HG03457 (cell line): Measurements from ENCODE around the gene MTREX.

ENCODE experiments used
- ATAC-seq: cut with Tn5 transposase; IDR thresholded peaks from one replicate; pipeline ENCODE4 v1.9.1; 2021; ENCODE audit warnings: moderate number of reproducible peaks; ENCODE audit not compliant: unreplicated experiment

Gene MTREX

DNA sequence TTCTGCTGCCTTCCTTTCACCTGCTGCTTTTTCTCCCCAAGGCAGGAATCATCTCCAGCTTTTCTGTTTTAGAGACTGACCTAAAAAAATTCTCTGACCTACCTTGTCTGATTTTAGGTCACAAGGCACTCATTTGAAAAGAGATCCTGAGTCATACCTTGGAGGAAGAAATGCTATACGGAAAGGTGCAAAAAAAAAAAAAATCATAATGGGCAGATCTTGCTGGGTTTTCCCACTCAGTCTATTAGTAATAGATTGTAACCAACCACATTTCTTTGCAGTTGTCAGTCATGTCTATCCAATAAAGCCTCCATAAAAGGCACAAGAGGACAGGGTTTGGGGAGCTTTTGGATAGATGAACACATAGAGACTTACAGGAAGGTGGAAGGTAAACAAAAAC, 70.0 kb downstream of the MTREX start:
- ATAC-seq = no peak

DNA sequence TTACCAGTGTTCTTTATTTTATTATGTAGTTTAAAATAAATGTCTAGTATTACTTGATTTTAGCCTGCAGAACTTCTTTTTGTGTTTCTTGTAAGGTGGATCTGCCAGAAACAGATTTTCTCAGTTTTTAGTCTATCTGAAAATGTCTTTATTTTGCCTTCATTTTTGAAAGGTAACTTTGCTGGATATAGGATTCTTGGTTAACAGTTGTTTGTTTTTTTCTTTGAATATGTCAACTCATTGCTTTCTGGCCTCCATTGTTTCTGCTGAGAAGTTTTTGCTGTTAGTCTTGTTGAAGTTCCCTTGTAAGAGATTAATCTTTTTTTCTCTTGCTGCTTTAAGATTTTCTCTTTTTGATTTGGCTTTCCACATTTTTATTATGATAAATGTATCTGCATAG, 75.5 kb downstream of the MTREX start:
- ATAC-seq = no peak

DNA sequence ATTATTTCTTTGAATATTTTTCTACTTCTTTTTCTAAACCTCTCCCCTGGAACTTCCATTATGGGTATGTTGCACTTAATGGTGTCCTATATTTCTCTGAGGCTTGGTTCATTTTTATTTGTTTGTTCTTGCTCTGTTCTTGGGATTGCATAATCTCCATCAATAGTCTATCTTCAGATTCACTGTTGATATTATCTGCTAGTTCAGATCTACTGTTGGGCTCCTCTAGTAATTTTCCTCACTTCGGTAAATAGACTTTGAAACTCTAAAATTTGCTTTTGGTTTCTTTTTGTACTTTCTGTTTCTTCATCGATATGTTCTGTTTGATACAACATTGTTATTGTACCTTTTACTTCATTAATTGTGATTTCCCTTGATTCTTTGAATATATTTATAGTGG, 76.3 kb downstream of the MTREX start:
- no peak for ATAC-seq

DNA sequence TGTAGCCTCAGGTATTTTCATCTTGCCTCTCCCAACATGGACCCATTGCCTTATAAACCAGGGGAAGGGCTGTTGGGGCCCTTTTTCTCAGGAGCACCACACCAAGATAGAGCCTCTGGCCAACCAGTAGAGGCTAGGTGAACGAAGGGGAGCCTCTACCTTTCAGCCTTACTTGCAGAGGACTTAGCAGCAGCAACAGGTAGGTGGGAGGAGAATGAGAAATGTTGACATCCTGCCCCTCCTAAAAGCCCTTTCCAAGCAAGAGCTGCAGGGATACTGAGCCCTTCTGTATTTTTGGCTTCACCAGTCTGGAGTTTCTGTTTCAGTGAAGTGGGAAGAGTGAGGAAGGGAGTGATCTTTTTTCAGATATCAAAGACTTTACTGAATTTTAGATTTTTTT, 77.4 kb downstream of the MTREX start:
- no peak for ATAC-seq

DNA sequence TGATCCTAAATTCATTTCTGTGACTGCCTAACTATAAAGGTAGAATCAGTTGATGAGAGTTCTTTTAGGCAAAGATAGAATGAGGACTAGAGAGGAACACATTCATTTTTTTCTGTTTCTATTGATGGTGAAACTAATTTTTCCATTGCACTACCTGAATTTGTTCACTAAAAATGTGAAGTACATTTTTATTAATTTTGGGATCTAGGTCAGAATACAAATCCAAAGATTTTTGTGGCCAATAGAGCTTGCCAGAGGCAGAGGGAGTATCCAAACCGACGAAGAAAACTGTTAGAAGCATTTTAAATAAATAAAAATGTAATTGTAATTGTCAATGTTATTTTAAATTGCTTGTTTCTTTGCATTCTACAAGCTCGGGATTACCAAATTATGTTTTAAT, 78.1 kb downstream of the MTREX start:
- no peak for ATAC-seq

DNA sequence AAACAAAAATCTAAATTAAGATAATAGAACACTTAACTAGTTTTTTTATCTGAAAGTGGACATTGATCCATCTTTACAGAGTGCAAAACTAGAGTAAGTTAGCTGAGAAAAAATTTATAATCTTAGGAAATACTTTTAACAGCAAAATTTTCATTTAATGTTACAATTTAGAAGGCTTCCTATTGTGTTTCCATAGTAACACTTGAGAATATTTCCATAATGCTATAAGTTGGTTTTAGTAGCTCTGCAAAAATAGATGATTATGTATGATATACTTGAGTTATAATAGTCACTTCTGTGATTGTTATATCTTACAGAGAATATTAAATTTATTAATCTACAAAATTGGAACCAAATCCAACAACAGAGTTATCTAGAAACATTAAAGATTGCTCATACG, 78.6 kb downstream of the MTREX start:
- no peak for ATAC-seq

DNA sequence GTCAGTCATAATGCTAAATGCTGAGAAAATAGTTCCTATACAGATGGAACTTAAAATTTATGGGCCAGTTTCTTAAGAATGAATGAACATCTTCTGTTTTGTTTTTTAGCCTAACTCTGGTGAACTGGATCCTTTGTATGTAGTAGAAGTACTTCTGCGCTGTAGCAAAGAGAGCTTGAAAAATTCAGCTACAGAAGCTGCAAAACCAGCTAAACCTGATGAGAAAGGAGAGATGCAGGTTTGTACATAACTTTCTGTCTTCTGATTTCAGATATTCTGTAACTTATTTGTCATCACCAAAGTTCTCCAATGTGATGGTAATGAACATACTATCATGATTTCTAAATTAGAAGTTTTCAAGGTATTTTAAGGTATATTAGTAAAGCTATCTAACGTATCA, 80.1 kb downstream of the MTREX start:
- no peak for ATAC-seq

DNA sequence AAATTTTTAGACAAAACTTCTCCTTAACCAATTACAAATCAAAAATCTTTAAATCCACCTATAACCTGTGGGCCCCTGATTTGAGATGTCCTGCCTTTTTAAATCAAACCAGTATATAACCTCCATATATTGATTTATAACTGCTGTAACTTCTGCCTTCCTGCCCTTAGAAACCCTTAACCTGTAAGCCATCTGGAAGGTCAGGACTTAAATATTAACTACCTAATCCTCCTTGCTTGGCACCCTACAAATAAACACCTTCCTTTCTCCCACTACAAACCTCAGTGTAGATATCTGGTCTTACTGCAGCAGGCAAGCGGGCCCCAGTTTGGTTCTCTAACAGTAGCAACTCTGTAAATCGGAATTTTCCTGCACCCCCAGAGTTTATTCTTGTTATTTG, 83.9 kb downstream of the MTREX start:
- no peak for ATAC-seq

DNA sequence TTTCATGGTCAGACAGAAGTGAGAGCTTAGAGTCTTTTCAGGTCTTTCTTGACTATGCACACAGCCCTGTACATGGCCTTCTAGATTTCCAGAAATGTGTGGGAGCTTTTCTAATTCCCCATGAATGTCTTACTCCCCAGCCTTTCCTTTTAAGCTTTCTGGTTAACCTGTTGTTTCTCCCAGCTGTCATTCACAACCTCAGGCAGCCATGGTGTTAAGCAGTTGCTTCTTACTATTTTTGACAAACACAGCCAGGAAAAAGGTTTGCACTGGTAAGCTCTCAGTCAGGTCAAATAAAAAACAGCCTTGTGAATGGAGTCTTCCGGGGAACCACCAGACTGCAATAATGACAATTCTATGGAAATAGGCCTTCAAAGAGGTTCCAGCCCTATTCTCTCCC, 84.9 kb downstream of the MTREX start:
- ATAC-seq = no peak

DNA sequence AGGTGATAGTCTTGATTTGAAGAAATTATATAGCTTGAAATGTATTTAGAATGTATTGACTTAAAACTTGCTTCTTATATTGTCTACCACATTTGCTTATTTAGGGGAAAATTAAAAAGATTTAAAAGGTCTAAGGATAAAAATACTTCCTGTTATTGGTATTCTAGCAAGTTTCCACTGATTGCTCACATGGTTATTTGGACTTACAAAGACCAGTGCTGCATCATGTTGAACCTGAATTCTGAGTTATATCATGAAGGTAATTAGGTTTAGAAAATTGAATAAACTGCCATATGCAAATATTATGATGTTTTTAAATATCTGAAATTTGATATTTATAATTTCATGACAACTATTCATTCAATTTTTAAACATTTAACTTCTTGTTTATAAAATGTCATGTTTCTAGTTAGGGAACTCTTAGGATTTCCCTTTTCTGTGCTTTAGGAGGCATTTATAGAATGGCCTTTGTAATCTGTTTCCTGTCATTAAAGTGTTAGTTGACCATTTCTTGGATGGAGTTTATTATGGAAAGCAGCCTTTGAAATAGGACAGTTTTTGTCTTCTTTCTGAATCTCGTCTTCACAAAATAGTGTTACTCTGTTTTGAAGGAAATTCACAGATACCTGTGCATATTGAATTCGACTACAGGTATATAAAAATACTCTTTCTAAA, 85.8 kb downstream of the MTREX start:
- no peak for ATAC-seq

DNA sequence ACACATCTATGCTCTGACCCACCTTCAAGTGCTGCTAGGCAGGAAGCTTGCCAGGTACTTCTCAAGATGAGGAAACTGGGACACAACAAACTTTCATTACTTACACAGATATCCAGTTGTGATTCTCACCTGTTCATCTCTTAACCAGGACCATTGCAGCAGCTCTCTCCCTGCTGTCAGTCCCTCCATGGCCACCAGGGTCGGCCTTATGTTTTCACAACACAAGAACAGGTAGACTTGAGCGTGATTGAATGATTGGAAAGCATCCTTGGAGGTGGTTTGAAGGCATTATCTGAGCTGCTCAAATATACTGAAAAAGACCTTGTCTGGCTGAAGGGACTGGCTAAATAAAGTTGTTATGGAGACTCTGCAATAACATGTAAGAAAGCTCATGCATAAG, 94.4 kb downstream of the MTREX start:
- no peak for ATAC-seq

DNA sequence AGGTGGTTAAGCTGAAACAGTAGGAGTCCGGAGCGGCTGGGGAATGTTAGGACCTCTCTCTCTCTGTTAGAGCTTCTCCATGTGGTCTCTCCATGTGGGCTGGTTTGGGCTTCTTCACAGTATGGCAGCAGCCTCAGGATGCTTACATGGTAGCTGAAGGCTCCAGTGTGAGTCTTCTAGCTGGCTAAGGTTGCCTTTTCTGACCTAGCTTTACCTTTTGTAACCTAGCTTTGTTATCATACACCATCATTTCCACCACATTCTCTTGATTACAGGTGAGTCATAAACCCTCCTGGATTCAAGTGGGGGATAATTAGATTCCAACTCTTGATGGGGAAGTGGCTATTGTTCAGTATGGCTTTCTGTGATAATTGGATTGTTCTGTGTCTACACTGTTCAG, 98.5 kb downstream of the MTREX start:
- no peak for ATAC-seq

DNA sequence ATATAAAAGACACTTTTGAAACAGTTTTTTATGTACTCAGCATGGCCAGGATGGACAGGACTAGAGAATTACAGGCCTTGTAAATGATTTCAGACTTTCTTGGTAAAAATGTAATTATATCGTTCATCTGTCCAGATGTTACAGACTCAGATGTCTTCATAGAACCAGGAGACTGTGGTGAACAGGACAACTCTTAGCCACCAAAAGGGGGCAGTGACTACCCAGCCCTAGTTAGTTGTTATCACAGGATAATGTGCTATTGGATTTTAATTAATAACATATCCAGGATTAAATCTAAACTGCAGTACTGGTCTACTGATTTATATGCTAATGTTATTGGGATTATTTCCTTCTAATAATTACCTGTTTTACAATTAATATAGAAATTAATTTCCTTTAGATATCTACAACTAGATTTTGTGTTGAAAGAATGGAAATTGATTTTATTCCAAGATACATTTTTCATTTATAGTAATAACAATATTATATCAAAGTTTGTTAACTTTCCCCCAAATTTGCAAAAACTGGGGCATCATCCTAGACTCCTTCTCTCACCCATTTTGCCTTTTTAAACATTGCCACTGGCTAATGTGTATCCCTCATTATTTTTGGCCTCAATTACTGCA, 99.4 kb downstream of the MTREX start:
- no peak for ATAC-seq

DNA sequence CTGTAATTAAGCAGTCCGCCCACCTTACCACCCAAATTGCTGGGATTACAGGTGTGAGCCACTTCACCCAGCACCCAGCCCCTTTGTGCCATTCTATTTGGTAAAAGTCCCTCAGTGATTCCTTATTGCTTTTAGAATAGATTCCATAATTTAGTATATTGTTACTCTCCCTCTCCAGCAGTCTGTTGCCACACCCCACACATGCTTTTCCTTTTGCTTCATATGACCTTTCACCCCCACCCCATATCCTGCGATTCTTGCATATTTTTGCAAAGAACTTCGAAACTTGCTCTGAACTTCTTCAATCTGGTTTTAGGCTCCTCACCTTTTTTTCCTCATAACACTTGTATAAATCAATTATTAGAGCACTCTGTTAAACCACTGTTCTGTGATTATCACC, 100.2 kb downstream of the MTREX start:
- no peak for ATAC-seq

DNA sequence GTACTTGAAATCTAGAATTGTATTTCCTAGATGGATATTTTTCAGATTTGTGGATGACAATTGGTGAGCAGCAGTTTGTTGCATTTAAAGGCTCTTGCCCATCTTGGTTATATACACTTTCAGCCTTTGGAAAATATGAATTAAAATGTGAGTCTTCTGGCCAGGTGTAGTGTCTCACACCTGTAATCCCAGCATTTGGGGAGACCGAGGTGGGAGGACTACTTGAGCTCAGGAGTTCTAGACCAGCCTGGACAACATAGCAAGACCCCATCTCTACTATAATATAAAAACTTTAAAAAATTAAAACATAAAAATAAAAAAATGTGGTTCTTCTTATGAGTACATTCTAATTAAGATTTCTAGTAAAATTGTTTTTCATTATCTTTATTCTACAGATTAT, 102.0 kb downstream of the MTREX start:
- ATAC-seq = no peak

DNA sequence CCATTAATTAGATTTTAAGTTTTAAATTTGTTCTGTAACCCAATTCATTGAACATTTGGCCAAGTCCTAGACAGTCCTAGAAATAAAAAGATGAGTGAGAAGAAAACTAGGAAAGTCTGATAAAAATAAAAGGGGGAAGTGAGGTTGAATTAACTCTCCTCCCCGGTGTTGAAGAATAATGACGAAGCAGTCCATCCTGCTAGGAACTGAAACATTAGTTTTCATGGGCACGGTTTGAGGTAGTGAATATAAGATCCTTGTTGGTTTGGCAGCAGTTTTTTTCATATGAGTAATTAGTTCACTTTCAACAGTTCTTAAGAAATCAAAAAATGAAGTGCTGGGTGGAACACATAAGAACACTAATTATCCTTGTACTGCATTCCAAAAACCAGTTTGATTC, 103.1 kb downstream of the MTREX start:
- no peak for ATAC-seq

DNA sequence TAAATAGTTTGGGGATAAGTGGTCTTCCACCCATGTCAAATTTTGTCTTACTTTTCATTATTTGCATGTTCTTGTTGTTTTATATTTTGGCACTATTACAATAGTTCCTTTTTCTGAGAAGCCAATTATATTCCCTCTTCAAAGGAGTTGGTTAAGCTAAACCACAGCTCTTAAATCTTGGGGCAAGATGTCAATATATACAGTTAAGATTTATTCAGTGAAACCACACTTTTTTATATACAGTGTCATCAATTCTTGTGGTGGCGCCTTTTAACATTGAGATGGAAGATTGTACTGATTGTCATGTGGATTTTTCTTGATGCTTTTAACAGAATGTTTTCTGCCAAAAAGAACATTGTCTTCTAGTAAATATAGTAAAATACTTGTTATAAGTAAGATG, 104.1 kb downstream of the MTREX start:
- no peak for ATAC-seq

DNA sequence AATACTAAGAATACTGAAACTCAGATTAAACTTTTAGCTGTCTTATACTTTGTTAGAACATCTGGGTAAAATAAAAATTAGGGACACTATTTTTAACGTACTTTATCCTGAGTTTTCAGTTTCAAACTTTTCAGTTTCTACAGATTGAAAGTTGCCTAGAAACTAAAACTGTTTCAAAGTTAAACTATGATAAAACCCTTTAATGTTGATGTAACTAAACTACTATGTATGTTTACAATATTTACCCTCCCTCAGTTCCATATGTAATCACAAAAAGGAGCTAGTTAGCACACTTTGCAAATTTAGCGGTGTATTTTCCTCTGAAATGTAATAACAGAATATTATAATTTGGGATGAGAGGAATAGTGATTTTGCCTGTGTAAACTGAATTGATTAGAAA, 105.9 kb downstream of the MTREX start:
- ATAC-seq = no peak

DNA sequence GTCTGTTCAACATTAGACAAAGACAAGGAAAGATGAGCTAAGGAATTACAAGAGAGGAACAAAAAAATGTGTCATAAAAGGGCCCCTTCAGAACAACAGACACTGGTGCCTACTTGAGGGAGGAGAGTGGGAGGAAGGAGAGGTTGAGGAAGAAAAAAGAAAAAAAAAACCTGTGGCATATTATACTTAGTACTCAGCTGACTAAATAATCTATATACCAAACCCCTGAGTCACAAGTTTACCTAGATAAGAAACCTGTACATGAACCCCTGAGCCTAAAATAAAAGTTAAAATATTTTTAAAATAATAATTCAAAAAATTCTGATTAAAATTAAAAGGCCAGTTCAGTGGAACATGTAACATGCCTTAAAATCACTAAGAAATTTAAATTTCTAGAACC, 107.3 kb downstream of the MTREX start:
- ATAC-seq = no peak

DNA sequence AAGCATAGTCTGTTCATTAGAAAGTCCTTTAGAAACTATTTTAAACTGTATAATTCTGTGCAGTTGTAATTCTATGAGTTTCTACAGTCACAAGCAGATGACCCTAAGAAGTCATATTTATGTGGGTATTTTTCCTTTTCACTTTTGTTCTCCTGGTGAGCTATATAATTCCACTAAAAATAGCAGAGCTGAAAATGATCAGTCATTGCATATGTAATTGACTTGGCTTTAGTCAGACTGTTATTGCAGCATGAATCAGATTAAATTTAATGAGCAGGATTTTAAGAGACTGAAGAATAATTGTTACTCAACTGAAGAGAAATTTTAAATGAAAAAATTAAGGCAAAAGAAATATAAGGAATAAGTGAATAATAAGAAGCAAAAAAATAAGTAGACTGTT, 108.5 kb downstream of the MTREX start:
- no peak for ATAC-seq

DNA sequence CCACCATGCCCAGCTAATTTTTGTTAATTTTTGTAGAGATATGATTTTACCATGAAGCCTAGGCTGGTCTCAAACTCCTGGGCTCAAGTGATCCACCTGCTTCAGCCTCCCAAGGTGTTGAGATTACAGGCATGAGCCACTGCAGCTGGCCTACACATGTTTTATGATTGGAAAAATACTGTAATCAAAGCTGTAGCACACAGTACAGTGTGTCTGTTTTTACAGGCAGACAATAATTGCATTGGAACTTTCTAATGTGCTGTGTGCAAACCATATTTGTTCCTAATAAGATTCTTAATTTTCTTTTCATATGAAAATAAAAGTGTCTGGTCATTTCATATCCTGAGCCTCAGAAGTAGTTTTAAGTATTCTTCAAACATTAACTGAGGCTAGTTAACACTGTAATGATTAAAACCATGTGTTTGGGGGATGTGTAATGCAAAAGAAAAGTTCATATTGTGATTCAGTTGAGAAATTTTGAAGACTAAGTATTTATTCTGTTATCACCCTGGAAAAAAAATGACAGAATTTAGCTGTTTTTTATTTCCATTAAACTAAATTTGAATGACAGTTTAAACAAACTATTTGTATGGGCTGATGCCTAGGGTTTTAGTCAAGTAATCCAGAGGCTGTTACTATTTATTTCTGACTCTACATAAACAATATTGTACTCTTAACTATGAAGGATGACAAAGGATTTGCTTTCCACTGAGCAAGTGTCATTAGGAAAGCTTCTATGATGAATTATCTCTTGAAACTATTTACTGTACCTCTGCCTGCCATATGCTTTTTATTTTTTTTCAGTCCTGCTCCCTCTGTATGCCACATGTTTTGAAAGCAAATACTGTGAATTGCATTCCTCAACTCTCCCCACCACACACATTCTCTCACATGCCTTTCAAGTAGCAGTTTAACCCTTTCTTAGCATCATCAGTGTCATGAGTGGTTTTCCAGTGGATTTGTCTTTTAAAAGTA, 111.5 kb downstream of the MTREX start:
- no peak for ATAC-seq

DNA sequence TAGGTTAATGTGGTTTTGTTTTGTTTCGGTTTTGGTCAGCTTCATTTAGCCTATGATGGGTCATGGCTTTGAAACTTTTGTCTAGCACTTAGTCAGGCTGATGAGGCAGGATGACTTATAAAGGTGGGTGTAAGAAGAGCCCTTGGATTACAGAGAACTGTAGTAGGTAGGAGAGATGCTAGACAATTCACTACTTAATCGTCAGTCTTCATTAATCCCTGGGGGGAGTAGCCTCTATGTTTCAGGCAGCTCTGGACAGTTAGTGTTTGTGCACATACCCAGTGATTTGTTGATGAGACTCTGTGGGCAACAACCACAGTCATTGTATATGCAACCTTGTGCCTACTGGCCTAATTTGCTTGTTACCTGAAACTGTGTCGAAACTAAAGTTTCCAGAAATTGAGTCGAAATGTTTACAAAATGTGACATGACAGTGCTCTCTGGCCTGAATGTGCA, 113.3 kb downstream of the MTREX start:
- peak; percentile 66 for ATAC-seq
